CD4-positive, alpha-beta T cell (primary cell): Measurements from ENCODE around the gene RUFY4. TPM values are rescaled to one million over a fixed set of nuclear protein-coding genes. Genes with fewer than 3 reads are reported as not detected.

Experiments
- ATAC-seq: fragments of 200-7000 bp; cut with Tn5 transposase; one replicate; pipeline ENCODE4 v1.10.0; 2022; ENCODE audit warnings: mild to moderate bottlenecking; ENCODE audit not compliant: poor library complexity
- CTCF ChIA-PET: fragments of 350-600 bp; sonication (Branson Sonifier 250); formaldehyde crosslinking; loops from one replicate; lab custom pipeline; 2021; ENCODE audit warnings: antibody characterized with exemption, inconsistent platforms; lab: Charles Lee
- POLR2A ChIA-PET: fragments of 350-600 bp; sonication (Branson Sonifier 250); formaldehyde crosslinking; loops from one replicate; lab custom pipeline; 2021; ENCODE audit warnings: antibody characterized with exemption, inconsistent platforms; lab: Charles Lee
- DNase-seq, 14 experiments: peaks; one replicate each; pipeline ENCODE4 v3.0.0-alpha.2; 2013 to 2020; ENCODE audit warnings: mixed read lengths in 2 of 14
- H3K27ac ChIP-seq, 2 donors: one replicate each; pipeline versions ENCODE4 v1.5.1 to v1.7.0; 2013; ENCODE audit warnings: low read length in 2 of 2, low read depth in 1 of 2, mild to moderate bottlenecking in 1 of 2
- H3K27me3 ChIP-seq, 2 experiments: 1 replicate in 1 of 2; 2 replicates in 1 of 2; pipeline versions ENCODE4 v1.6.1 to v1.7.0; 2013; ENCODE audit warnings: low read length in 2 of 2, control low read depth in 1 of 2, mild to moderate bottlenecking in 1 of 2, moderate library complexity in 1 of 2; ENCODE audit not compliant: insufficient read depth in 2 of 2, control insufficient read depth in 1 of 2
- H3K36me3 ChIP-seq: one replicate; pipeline ENCODE4 v1.6.1; 2013; ENCODE audit warnings: low read length, control low read depth; ENCODE audit not compliant: insufficient read depth
- H3K4me1 ChIP-seq: one replicate; pipeline ENCODE4 v1.6.1; 2013; ENCODE audit warnings: low read length, control low read depth; ENCODE audit not compliant: insufficient read depth
- H3K4me3 ChIP-seq: one replicate; pipeline ENCODE4 v1.5.1; 2013; ENCODE audit warnings: mild to moderate bottlenecking, low read length, moderate library complexity
- H3K9me3 ChIP-seq, 2 experiments: 1 replicate in 1 of 2; 2 replicates in 1 of 2; pipeline versions ENCODE4 v1.6.1 to v1.7.0; 2013; ENCODE audit warnings: low read length in 2 of 2, mild to moderate bottlenecking in 2 of 2, control low read depth in 1 of 2, moderate library complexity in 1 of 2; ENCODE audit not compliant: control insufficient read depth in 1 of 2, insufficient read depth in 1 of 2
- H3K27ac Mint-ChIP-seq: one replicate; pipeline ENCODE4 v1.8.0; 2020; ENCODE audit warnings: mixed read lengths
- H3K27me3 Mint-ChIP-seq: one replicate; pipeline ENCODE4 v1.8.0; 2021; ENCODE audit warnings: mixed read lengths
- H3K36me3 Mint-ChIP-seq: one replicate; pipeline ENCODE4 v1.8.0; 2021; ENCODE audit warnings: low read depth, mixed read lengths
- H3K4me1 Mint-ChIP-seq: one replicate; pipeline ENCODE4 v1.8.0; 2021; ENCODE audit warnings: low read depth, mixed read lengths
- H3K4me3 Mint-ChIP-seq: one replicate; pipeline ENCODE4 v1.8.0; 2020; ENCODE audit warnings: mild to moderate bottlenecking, mixed read lengths
- H3K9me3 Mint-ChIP-seq: one replicate; pipeline ENCODE4 v1.8.0; 2020; ENCODE audit warnings: mixed read lengths
- CTCF ChIP-seq: fragments of 200-600 bp; IDR thresholded peaks from one replicate; pipeline ENCODE4 v1.8.0; 2022; ENCODE audit warnings: antibody characterized with exemption, mild to moderate bottlenecking
- intact Hi-C, 2 experiments: fragments of 100-400 bp; cut with DNase I in 1 of 2; cut with micrococcal nuclease in 1 of 2; formaldehyde crosslinking; loops; one replicate each; pipeline versions ENCODE4 v1.15.1 to v1.9.0; 2023 to 2025; cut with DNase I, micrococcal nuclease
- total RNA-seq, 174 experiments: library from RNA in 2 of 174; stranded (reverse) in 2 of 174; gene quantifications; one replicate each; pipeline ENCODE4 v1.2.3 and lab custom pipeline; 2021 to 2026

Gene RUFY4
- total RNA-seq, 2 experiments from 2014 or later = 0.78 to 0.85 TPM

GRCh38 chr2:218029366-218030360 is 39.4 kb upstream of the RUFY4 start:
- ATAC-seq = no peak
- TF ChIP-seq CTCF = no peak
- ChIA-PET POLR2A (no interaction called here), CTCF (no interaction called here)
- Histone ChIP-seq H3K27me3 (no peaks in the 10 kb centered on the region), H3K4me1 (peaks cover 8% of the 10 kb centered on the region), H3K27ac (no peak overlapping the region), H3K9me3 (no peaks in the 10 kb centered on the region), H3K36me3 (no peaks in the 10 kb centered on the region), H3K4me3 (no peak overlapping the region)
- H3K4me3 Mint-ChIP-seq = no peak overlapping the region
- H3K27ac Mint-ChIP-seq = no peak overlapping the region
- no peaks in the 10 kb centered on the region for H3K9me3 Mint-ChIP-seq
- no peaks in the 10 kb centered on the region for H3K36me3 Mint-ChIP-seq
- DNase-seq = no peak
- intact Hi-C loops = loop anchor here in 1 of 2 experiments (10.0 kb wide), 1 partner anchor 145 kb away; no protein-coding TSS in a partner anchor
- no peaks in the 10 kb centered on the region for H3K27me3 Mint-ChIP-seq
- peaks cover 8% of the 10 kb centered on the region for H3K4me1 Mint-ChIP-seq

GRCh38 chr2:218030409-218031195 is 38.5 kb upstream of the RUFY4 start:
- ATAC-seq = no peak
- Mint-ChIP-seq H3K4me1 (peaks cover 11% of the 10 kb centered on the region), H3K27ac (no peak overlapping the region), H3K9me3 (no peaks in the 10 kb centered on the region), H3K27me3 (no peaks in the 10 kb centered on the region), H3K4me3 (no peak overlapping the region), H3K36me3 (no peaks in the 10 kb centered on the region)
- Histone ChIP-seq H3K27me3 (no peaks in the 10 kb centered on the region), H3K27ac (no peak overlapping the region), H3K4me3 (no peak overlapping the region), H3K9me3 (no peaks in the 10 kb centered on the region), H3K4me1 (peaks cover 18% of the 10 kb centered on the region), H3K36me3 (no peaks in the 10 kb centered on the region)
- intact Hi-C loops = loop anchor here in 1 of 2 experiments (10.0 kb wide), 1 partner anchor 146 kb away; no protein-coding TSS in a partner anchor
- POLR2A ChIA-PET = no interaction called here
- DNase-seq = no peak
- CTCF ChIA-PET = no interaction called here
- TF ChIP-seq CTCF = no peak

GRCh38 chr2:218031261-218031660 is 37.8 kb upstream of the RUFY4 start:
- Mint-ChIP-seq H3K4me3 (no peak overlapping the region), H3K9me3 (no peaks in the 10 kb centered on the region), H3K4me1 (peaks cover 11% of the 10 kb centered on the region), H3K27ac (no peak overlapping the region), H3K36me3 (no peaks in the 10 kb centered on the region), H3K27me3 (no peaks in the 10 kb centered on the region)
- Histone ChIP-seq H3K36me3 (no peaks in the 10 kb centered on the region), H3K4me1 (peaks cover 19% of the 10 kb centered on the region), H3K27ac (no peak overlapping the region), H3K9me3 (no peaks in the 10 kb centered on the region), H3K4me3 (no peak overlapping the region), H3K27me3 (no peaks in the 10 kb centered on the region)
- TF ChIP-seq CTCF = no peak
- CTCF ChIA-PET = no interaction called here
- POLR2A ChIA-PET = no interaction called here
- no peak for DNase-seq
- no peak for ATAC-seq
- intact Hi-C loops = loop anchor here in 1 of 2 experiments (10.0 kb wide), 1 partner anchor 146 kb away; no protein-coding TSS in a partner anchor
